ENCODE data around the gene COX17. TPM values are rescaled to one million over a fixed set of nuclear protein-coding genes. Genes with fewer than 3 reads are reported as not detected.
A peak's percentile ranks its signal among the peaks of the same experiment; 100 is the strongest.

The COX17 gene
- polyA plus RNA-seq, 1 donor (not counting 4 experiments of a cell fraction or from before 2014, with no cell fraction given), result 40.6 TPM

DNA sequence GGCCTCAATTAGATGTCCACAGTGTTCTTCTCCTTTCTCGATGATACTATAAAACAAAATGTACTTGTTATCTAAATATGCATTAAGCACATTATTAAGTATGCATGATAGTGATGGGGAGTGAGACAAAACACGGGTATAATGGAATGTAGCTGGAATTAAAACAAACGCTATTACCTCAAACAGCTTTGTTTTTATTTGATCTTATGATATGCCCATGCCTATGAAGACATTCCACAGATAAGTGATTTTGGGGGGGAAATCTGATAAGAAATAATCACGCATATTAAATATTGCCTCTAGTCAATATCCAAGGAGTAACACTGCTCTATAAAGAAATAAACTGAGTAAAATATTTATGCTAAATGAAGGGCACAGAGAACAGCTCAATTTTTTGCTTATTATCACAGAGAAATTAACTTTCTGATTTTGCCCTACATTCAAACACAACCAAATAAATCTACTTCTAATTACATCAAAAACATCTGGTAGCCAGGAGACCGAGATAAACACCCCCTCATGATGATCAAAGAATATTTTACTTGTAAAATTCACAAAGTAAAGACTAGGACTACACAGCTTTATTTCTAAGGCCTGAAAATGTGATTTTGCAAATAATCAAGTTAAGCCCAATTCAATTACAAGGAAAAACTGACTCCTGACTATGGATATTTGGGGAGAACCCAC lies 1.9 kb downstream of the COX17 start:
- H3K27me3 ChIP-seq (ENCODE audit: control insufficient read depth, extremely low read depth, insufficient read depth, low read length), result no peaks in the 10 kb centered on the region
- DNase-seq (ENCODE audit: low read depth, low spot score) (no peak), FAIRE-seq (no peak)
- H3K27ac ChIP-seq (ENCODE audit: control insufficient read depth, insufficient read depth, low read length), result no peak overlapping the region
- H2AFZ ChIP-seq (ENCODE audit: control insufficient read depth, low read length), result no peak overlapping the region
- H3K79me2 ChIP-seq (ENCODE audit: control insufficient read depth, insufficient read depth, low read length), result peaks cover 13% of the 10 kb centered on the region
- no peaks in the 10 kb centered on the region for H3K9me1 ChIP-seq (ENCODE audit: control insufficient read depth, extremely low read depth, insufficient read depth, low read length)
- H4K20me1 ChIP-seq (ENCODE audit: control insufficient read depth, extremely low read depth, insufficient read depth, low read length), result no peaks in the 10 kb centered on the region
- dilution Hi-C loops (cut with MboI; ENCODE audit: extremely low pct_ligation_motif_present, low sequenced_read_pairs), result no loop called here
- H3K4me2 ChIP-seq (ENCODE audit: control insufficient read depth, extremely low read depth, insufficient read depth, low read depth, low read length), result peak overlapping the region; percentile 78
- peaks cover 11% of the 10 kb centered on the region for H3K4me1 ChIP-seq (ENCODE audit: control insufficient read depth, extremely low read depth, insufficient read depth, low read length)
- H3K9ac ChIP-seq (ENCODE audit: control insufficient read depth, extremely low read depth, insufficient read depth, low read length), result no peak overlapping the region
- no peak overlapping the region for H3K4me3 ChIP-seq (ENCODE audit: control insufficient read depth in 2 of 3, extremely low read depth in 1 of 3, insufficient read depth in 2 of 3, low read depth in 1 of 3, low read length in 3 of 3)
- no peaks in the 10 kb centered on the region for H3K9me3 ChIP-seq (ENCODE audit: control insufficient read depth, low read depth, low read length)
- H3K36me3 ChIP-seq (ENCODE audit: control insufficient read depth in 2 of 2, extremely low read depth in 1 of 2, insufficient read depth in 2 of 2, low read length in 2 of 2), result peaks cover 6 to 8% of the 10 kb centered on the region in 2 experiments
- TF ChIP-seq EZH2 (IDR thresholded peaks at IDR 0.05; ENCODE audit: low read length), result no peak
- no peak for TF ChIP-seq CTCF (optimal IDR thresholded peaks at IDR 0.05 in 1 of 3, IDR thresholded peaks at IDR 0.05 in 1 of 3, conservative IDR thresholded peaks at IDR 0.05 in 1 of 3; ENCODE audit: extremely low read depth in 1 of 3, insufficient read depth in 2 of 3, low read length in 3 of 3)

GRCh38 chr3:119673875-119674274 lies 3.3 kb downstream of the COX17 start:
- Histone ChIP-seq H3K4me1 (ENCODE audit: control insufficient read depth, extremely low read depth, insufficient read depth, low read length) (peaks cover 11% of the 10 kb centered on the region), H3K79me2 (ENCODE audit: control insufficient read depth, insufficient read depth, low read length) (peaks cover 13% of the 10 kb centered on the region), H3K36me3 (ENCODE audit: control insufficient read depth in 2 of 2, extremely low read depth in 1 of 2, insufficient read depth in 2 of 2, low read length in 2 of 2) (peaks cover 8% of the 10 kb centered on the region in 2 experiments), H3K4me3 (ENCODE audit: control insufficient read depth in 2 of 3, extremely low read depth in 1 of 3, insufficient read depth in 2 of 3, low read depth in 1 of 3, low read length in 3 of 3) (no peak overlapping the region), H2AFZ (ENCODE audit: control insufficient read depth, low read length) (no peak overlapping the region), H3K9me1 (ENCODE audit: control insufficient read depth, extremely low read depth, insufficient read depth, low read length) (no peaks in the 10 kb centered on the region), H4K20me1 (ENCODE audit: control insufficient read depth, extremely low read depth, insufficient read depth, low read length) (no peaks in the 10 kb centered on the region), H3K9ac (ENCODE audit: control insufficient read depth, extremely low read depth, insufficient read depth, low read length) (no peak overlapping the region), H3K27ac (ENCODE audit: control insufficient read depth, insufficient read depth, low read length) (no peak overlapping the region), H3K9me3 (ENCODE audit: control insufficient read depth, low read depth, low read length) (no peaks in the 10 kb centered on the region), H3K4me2 (ENCODE audit: control insufficient read depth, extremely low read depth, insufficient read depth, low read depth, low read length) (no peak overlapping the region), H3K27me3 (ENCODE audit: control insufficient read depth, extremely low read depth, insufficient read depth, low read length) (no peaks in the 10 kb centered on the region)
- DNase-seq (ENCODE audit: low read depth, low spot score) (no peak), FAIRE-seq (no peak)
- dilution Hi-C loops (cut with MboI; ENCODE audit: extremely low pct_ligation_motif_present, low sequenced_read_pairs), result no loop called here
- TF ChIP-seq EZH2 (IDR thresholded peaks at IDR 0.05; ENCODE audit: low read length) (no peak), CTCF (optimal IDR thresholded peaks at IDR 0.05 in 1 of 3, IDR thresholded peaks at IDR 0.05 in 1 of 3, conservative IDR thresholded peaks at IDR 0.05 in 1 of 3; ENCODE audit: extremely low read depth in 1 of 3, insufficient read depth in 2 of 3, low read length in 3 of 3) (no peak)

Data from keratinocyte (primary cell).